Measurements from ENCODE around the gene GPX2. TPM values are rescaled to one million over a fixed set of nuclear protein-coding genes. Genes with fewer than 3 reads are reported as not detected.
A peak's percentile ranks its signal among the peaks of the same experiment; 100 is the strongest.

The GPX2 gene
- total RNA-seq, 1 experiment from 2014 or later = not detected

DNA sequence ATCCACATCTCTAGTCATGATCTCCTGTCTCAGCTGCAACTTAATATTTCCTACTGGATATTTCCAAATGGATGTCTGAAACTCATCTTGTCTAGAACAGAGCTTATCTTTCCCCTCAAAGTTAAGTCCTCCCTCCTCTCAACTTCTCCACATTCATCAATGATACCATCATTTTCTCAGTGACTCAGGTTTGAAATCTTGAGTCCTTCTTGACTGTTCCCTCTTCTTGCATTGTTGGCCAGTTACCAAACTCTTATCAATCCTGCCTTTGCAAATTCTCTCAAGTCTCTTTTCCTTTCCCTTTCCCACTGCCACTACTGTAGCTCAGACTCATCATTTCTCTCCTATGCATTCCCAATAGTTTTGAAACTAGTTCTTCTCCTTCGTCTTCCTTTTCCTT lies 42.6 kb downstream of the GPX2 start:
- no peaks in the 10 kb centered on the region for H3K36me3 ChIP-seq (ENCODE audit: insufficient read depth, low read length, poor library complexity, severe bottlenecking)
- intact Hi-C loops (cut with micrococcal nuclease; ENCODE audit: unreplicated experiment) = no loop called here
- DNase-seq (ENCODE audit: low spot score) = no peak
- no peaks in the 10 kb centered on the region for H3K4me1 ChIP-seq (ENCODE audit: insufficient read depth, low read length, poor library complexity, severe bottlenecking)
- no peak for TF ChIP-seq EZH2 (IDR thresholded peaks at IDR 0.05; ENCODE audit: borderline replicate concordance, low read depth, low read length, poor library complexity, severe bottlenecking)
- no peak for TF ChIP-seq CTCF (conservative IDR thresholded peaks at IDR 0.05; ENCODE audit: low read depth, low read length)
- ChIA-PET CTCF (no interaction called here), POLR2A (ENCODE audit: low non-redundant PET) (no interaction called here)
- BruUV-seq (replicated peaks) = no TSS peak
- H3K27me3 ChIP-seq (replicated peaks; ENCODE audit: insufficient read depth, low read depth, low read length, poor library complexity) = peaks cover 8% of the 10 kb centered on the region
- H3K27ac ChIP-seq (ENCODE audit: low read depth, low read length, poor library complexity, severe bottlenecking) = no peak overlapping the region
- no peak overlapping the region for H3K4me3 ChIP-seq (ENCODE audit: low read depth, low read length, poor library complexity, severe bottlenecking)
- no peaks in the 10 kb centered on the region for H3K9me3 ChIP-seq (ENCODE audit: low read depth, low read length, poor library complexity, severe bottlenecking)

GRCh38 chr14:64891839-64892375 lies 50.6 kb downstream of the GPX2 start:
- no peak overlapping the region for H3K4me3 ChIP-seq (ENCODE audit: low read depth, low read length, poor library complexity, severe bottlenecking)
- peak; percentile 72 for DNase-seq (ENCODE audit: low spot score)
- intact Hi-C loops (cut with micrococcal nuclease; ENCODE audit: unreplicated experiment) = loop anchor here (5.0 kb wide), 2 partner anchors 70 to 220 kb away; no protein-coding TSS in a partner anchor
- ChIA-PET CTCF (interaction anchor here (0.5 to 2.5 kb wide), 11 partner anchors 10 to 1154 kb away, joined by 3 to 13 read pairs (median 5); no protein-coding TSS in a partner anchor), POLR2A (ENCODE audit: low non-redundant PET) (no interaction called here)
- H3K4me1 ChIP-seq (ENCODE audit: insufficient read depth, low read length, poor library complexity, severe bottlenecking) = no peaks in the 10 kb centered on the region
- H3K27me3 ChIP-seq (replicated peaks; ENCODE audit: insufficient read depth, low read depth, low read length, poor library complexity) = peaks cover 13% of the 10 kb centered on the region
- TF ChIP-seq CTCF (conservative IDR thresholded peaks at IDR 0.05; ENCODE audit: low read depth, low read length) (peak; percentile 67), EZH2 (IDR thresholded peaks at IDR 0.05; ENCODE audit: borderline replicate concordance, low read depth, low read length, poor library complexity, severe bottlenecking) (no peak)
- no peak overlapping the region for H3K27ac ChIP-seq (ENCODE audit: low read depth, low read length, poor library complexity, severe bottlenecking)
- no peaks in the 10 kb centered on the region for H3K9me3 ChIP-seq (ENCODE audit: low read depth, low read length, poor library complexity, severe bottlenecking)
- no TSS peak for BruUV-seq (replicated peaks)
- no peaks in the 10 kb centered on the region for H3K36me3 ChIP-seq (ENCODE audit: insufficient read depth, low read length, poor library complexity, severe bottlenecking)

GRCh38 chr14:64891173-64891838 lies 51.2 kb downstream of the GPX2 start:
- POLR2A ChIA-PET (ENCODE audit: low non-redundant PET) = no interaction called here

More at GRCh38 chr14:64891173-64891838, 51.2 kb downstream of the GPX2 start:
- no peak overlapping the region for H3K27ac ChIP-seq (ENCODE audit: low read depth, low read length, poor library complexity, severe bottlenecking)
- peaks cover 19% of the 10 kb centered on the region for H3K27me3 ChIP-seq (replicated peaks; ENCODE audit: insufficient read depth, low read depth, low read length, poor library complexity)
- H3K4me1 ChIP-seq (ENCODE audit: insufficient read depth, low read length, poor library complexity, severe bottlenecking) = no peaks in the 10 kb centered on the region
- no peak for TF ChIP-seq EZH2 (IDR thresholded peaks at IDR 0.05; ENCODE audit: borderline replicate concordance, low read depth, low read length, poor library complexity, severe bottlenecking)
- no peak for TF ChIP-seq CTCF (conservative IDR thresholded peaks at IDR 0.05; ENCODE audit: low read depth, low read length)
- CTCF ChIA-PET = interaction anchor here (0.5 to 2.5 kb wide), 12 partner anchors 9 to 547 kb away, joined by 3 to 13 read pairs (median 5); no protein-coding TSS in a partner anchor
- intact Hi-C loops (cut with micrococcal nuclease; ENCODE audit: unreplicated experiment) = loop anchor here (5.0 kb wide), 2 partner anchors 69 to 219 kb away; no protein-coding TSS in a partner anchor
- no peak overlapping the region for H3K4me3 ChIP-seq (ENCODE audit: low read depth, low read length, poor library complexity, severe bottlenecking)
- H3K36me3 ChIP-seq (ENCODE audit: insufficient read depth, low read length, poor library complexity, severe bottlenecking) = no peaks in the 10 kb centered on the region
- no peaks in the 10 kb centered on the region for H3K9me3 ChIP-seq (ENCODE audit: low read depth, low read length, poor library complexity, severe bottlenecking)
- BruUV-seq (replicated peaks) = no TSS peak
- no peak for DNase-seq (ENCODE audit: low spot score)
